Body of pancreas (tissue), 4 donors: ENCODE measurements around the gene MYO5A.

ENCODE experiments used
- POLR2A ChIP-seq, 3 donors: fragments of 450-650 bp; IDR thresholded peaks; one replicate each; pipeline ENCODE4 v1.6.1; 2016; ENCODE audit warnings: antibody characterized with exemption in 3 of 3, mild to moderate bottlenecking in 2 of 3
- TF ChIP-seq, protein P1 (sequence below), 7 experiments: fragments of 450-650 bp in 4 of 7; fragments of 200-600 bp in 3 of 7; sonication (generic) in 3 of 7; IDR thresholded peaks; one replicate each; pipeline ENCODE4 v1.5.1; 2016 to 2019; ENCODE audit warnings: antibody characterized with exemption in 7 of 7

DNA sequence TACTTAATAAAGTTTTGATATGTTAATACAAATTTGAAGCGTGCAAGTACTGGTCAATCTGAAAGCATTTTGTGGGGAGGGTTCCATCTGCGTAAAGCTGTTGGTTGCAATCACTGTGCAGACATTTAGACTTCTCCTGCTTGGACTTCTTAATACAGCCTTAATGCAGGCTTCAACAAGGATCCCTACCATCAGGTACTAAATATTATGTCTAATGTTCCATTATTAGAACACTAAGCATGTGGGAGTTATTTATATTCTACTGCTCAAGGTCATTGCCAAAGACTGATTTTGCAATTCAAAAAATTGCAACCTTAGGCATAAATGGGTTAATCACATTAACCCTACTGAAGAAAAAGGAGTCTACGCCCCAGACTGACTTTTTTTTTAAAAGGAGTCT, 159.2 kb downstream of the MYO5A start:
- TF ChIP-seq, protein P1, sequence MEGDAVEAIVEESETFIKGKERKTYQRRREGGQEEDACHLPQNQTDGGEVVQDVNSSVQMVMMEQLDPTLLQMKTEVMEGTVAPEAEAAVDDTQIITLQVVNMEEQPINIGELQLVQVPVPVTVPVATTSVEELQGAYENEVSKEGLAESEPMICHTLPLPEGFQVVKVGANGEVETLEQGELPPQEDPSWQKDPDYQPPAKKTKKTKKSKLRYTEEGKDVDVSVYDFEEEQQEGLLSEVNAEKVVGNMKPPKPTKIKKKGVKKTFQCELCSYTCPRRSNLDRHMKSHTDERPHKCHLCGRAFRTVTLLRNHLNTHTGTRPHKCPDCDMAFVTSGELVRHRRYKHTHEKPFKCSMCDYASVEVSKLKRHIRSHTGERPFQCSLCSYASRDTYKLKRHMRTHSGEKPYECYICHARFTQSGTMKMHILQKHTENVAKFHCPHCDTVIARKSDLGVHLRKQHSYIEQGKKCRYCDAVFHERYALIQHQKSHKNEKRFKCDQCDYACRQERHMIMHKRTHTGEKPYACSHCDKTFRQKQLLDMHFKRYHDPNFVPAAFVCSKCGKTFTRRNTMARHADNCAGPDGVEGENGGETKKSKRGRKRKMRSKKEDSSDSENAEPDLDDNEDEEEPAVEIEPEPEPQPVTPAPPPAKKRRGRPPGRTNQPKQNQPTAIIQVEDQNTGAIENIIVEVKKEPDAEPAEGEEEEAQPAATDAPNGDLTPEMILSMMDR (IDR thresholded peaks at IDR 0.05): no peak
- TF ChIP-seq POLR2A (IDR thresholded peaks at IDR 0.05): no peak
